ENCODE data around the gene FGD6.

DNA sequence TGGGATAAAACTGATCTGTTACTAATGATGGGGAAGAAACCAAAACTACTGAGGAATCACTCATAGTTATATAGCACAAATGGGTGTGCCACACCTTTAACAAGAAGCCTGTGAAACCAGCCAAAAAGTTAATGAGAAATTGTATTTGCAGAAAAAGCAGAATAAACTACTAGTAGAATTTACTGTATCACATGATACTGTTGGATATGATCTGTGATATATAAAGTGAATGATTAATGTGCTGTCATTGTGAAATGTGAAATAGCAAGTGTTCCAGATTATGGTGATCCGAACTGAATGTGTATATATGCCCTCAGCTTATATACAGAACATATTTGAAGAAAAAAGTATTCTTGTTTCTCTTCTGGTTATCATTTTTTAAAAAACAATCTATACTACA lies 30.8 kb upstream of the FGD6 start:
- TF ChIP-seq, protein P1, sequence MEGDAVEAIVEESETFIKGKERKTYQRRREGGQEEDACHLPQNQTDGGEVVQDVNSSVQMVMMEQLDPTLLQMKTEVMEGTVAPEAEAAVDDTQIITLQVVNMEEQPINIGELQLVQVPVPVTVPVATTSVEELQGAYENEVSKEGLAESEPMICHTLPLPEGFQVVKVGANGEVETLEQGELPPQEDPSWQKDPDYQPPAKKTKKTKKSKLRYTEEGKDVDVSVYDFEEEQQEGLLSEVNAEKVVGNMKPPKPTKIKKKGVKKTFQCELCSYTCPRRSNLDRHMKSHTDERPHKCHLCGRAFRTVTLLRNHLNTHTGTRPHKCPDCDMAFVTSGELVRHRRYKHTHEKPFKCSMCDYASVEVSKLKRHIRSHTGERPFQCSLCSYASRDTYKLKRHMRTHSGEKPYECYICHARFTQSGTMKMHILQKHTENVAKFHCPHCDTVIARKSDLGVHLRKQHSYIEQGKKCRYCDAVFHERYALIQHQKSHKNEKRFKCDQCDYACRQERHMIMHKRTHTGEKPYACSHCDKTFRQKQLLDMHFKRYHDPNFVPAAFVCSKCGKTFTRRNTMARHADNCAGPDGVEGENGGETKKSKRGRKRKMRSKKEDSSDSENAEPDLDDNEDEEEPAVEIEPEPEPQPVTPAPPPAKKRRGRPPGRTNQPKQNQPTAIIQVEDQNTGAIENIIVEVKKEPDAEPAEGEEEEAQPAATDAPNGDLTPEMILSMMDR (IDR thresholded peaks at IDR 0.05), result no peak
- no peak for TF ChIP-seq POLR2A (IDR thresholded peaks at IDR 0.05)
